ENCODE measurements around the gene COX10. TPM values are rescaled to one million over a fixed set of nuclear protein-coding genes. Genes with fewer than 3 reads are reported as not detected.

Gene COX10
- total and polyA plus RNA-seq, 8 donors: 7.6 to 40.4 (median 17.0) TPM

DNA sequence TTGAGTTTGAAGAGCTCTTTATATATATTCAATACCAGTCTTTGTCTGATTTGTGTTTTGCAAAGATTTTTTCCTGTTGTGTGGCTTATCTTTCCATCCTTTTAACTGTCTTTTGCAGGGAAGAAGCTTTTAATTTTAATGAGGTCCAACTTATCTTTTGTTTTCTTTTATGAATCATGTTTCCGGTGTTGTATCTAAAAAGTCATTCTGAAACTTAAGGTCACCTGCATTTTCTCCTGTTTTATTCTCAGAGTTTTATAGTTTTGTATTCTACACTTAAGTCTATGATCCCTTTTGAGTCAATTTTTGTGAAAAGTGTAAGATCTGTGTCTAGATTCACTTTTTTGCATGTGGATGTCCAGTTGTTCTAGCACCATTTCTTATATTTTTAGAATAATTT, 24.6 kb upstream of the COX10 start:
- WGBS, 5 donors: 33 to 78% (median 66%) methylated on average over 1 of the region's 1 CpG
- Histone ChIP-seq H3K4me3 (no peak overlapping the region), H3K27me3 (no peaks in the 10 kb centered on the region), H3K36me3 (no peaks in the 10 kb centered on the region), H3K27ac (no peak overlapping the region), H3K9me3 (no peaks in the 10 kb centered on the region), H3K4me1 (no peaks in the 10 kb centered on the region)
- intact Hi-C loops (cut with DNase I; ENCODE audit: low total_unique reads): no loop called here
- DNase-seq: no peak
- TF ChIP-seq, protein P1, sequence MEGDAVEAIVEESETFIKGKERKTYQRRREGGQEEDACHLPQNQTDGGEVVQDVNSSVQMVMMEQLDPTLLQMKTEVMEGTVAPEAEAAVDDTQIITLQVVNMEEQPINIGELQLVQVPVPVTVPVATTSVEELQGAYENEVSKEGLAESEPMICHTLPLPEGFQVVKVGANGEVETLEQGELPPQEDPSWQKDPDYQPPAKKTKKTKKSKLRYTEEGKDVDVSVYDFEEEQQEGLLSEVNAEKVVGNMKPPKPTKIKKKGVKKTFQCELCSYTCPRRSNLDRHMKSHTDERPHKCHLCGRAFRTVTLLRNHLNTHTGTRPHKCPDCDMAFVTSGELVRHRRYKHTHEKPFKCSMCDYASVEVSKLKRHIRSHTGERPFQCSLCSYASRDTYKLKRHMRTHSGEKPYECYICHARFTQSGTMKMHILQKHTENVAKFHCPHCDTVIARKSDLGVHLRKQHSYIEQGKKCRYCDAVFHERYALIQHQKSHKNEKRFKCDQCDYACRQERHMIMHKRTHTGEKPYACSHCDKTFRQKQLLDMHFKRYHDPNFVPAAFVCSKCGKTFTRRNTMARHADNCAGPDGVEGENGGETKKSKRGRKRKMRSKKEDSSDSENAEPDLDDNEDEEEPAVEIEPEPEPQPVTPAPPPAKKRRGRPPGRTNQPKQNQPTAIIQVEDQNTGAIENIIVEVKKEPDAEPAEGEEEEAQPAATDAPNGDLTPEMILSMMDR (IDR thresholded peaks at IDR 0.05): no peak
- TF ChIP-seq POLR2A (IDR thresholded peaks at IDR 0.05): no peak
- TF ChIP-seq EP300 (IDR thresholded peaks at IDR 0.05): no peak
- no peak for TF ChIP-seq POLR2AphosphoS5 (IDR thresholded peaks at IDR 0.05)

DNA sequence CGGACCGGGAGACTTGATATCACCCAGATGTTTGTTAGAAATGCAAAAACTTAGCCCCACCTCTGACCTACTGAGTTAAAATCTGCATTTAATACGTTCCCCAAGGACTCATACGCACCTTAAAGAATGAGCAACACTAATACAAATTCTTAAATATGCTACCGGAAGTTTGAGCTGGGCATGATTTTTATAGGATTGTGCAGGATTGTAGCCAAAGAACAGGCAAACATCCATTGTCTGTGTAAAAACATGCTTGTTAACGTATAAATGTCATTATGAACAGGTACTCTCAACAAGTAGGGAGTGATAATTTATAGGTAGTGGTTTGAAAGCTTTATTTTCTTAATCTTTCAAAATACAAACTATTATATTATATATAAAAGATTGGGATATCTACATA, 22.3 kb upstream of the COX10 start:
- no peak overlapping the region for H3K4me3 ChIP-seq
- DNase-seq: no peak
- no peak overlapping the region for H3K27ac ChIP-seq
- no peaks in the 10 kb centered on the region for H3K9me3 ChIP-seq
- intact Hi-C loops (cut with DNase I; ENCODE audit: low total_unique reads): no loop called here
- H3K27me3 ChIP-seq: no peaks in the 10 kb centered on the region
- WGBS, 5 donors: 87 to 97% (median 91%) methylated on average over 6 of the region's 6 CpGs
- no peaks in the 10 kb centered on the region for H3K4me1 ChIP-seq
- TF ChIP-seq POLR2A (IDR thresholded peaks at IDR 0.05) (no peak), POLR2AphosphoS5 (IDR thresholded peaks at IDR 0.05) (no peak), EP300 (IDR thresholded peaks at IDR 0.05) (no peak)
- TF ChIP-seq, protein P1 (IDR thresholded peaks at IDR 0.05): no peak
- peaks cover 0 to 13% (median 11%) of the 10 kb centered on the region in 4 donors for H3K36me3 ChIP-seq

DNA sequence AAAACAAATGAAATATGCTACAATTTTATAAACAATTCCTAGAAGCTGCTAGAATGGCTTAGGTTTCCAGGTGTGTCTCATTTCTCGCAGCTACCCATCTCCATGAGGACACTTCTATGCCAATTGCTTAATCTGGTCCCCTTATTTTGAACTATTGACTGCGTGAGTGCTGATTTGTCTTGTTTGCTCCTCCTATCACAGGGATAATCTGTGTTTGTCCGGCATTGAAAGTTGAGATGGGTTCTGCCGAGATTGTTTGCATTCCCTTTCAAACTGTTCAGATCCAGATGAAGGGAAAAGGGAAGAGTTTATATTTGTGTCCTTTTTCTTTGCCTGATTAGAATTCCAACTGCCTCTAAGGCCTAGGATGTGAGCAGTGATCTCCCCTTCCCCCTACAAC, 21.7 kb upstream of the COX10 start:
- no peak for DNase-seq
- TF ChIP-seq, protein P1 (IDR thresholded peaks at IDR 0.05): no peak
- TF ChIP-seq POLR2AphosphoS5 (IDR thresholded peaks at IDR 0.05): no peak
- Histone ChIP-seq H3K4me3 (no peak overlapping the region), H3K4me1 (no peaks in the 10 kb centered on the region), H3K9me3 (no peaks in the 10 kb centered on the region), H3K36me3 (peaks cover 0 to 13% (median 11%) of the 10 kb centered on the region in 4 donors), H3K27ac (no peak overlapping the region), H3K27me3 (no peaks in the 10 kb centered on the region)
- 57 to 74% (median 61%) methylated on average over 4 of the region's 4 CpGs for WGBS, 5 donors
- intact Hi-C loops (cut with DNase I; ENCODE audit: low total_unique reads): no loop called here

DNA sequence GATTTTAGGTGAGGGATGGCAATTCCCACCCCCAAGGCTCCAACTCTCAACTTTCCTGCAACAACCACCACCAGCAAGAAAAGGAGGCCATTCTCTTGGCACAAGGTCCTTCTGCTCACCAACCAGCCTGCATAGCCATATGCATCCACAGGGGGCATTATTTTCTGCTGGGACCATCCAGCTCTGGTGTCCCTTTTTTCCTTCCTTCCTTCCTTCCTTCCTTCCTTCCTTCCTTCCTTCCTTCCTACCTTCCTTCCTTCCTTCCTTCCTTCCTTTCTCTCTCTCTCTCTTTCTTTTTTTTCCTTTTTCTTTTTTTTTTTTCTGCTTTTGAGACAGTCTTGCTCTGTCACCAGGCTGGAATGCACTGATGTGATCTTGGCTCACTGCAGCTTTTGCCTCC, 21.1 kb upstream of the COX10 start:
- Histone ChIP-seq H3K9me3 (no peaks in the 10 kb centered on the region), H3K4me1 (no peaks in the 10 kb centered on the region), H3K36me3 (peaks cover 0 to 13% (median 11%) of the 10 kb centered on the region in 4 donors), H3K27ac (no peak overlapping the region), H3K4me3 (no peak overlapping the region), H3K27me3 (no peaks in the 10 kb centered on the region)
- no peak for DNase-seq
- intact Hi-C loops (cut with DNase I; ENCODE audit: low total_unique reads): no loop called here
- no peak for TF ChIP-seq EP300 (IDR thresholded peaks at IDR 0.05)
- TF ChIP-seq, protein P1 (IDR thresholded peaks at IDR 0.05): peak in 3 of 7 experiments; percentile 22 to 28 (median 24)
